ENCODE results near the gene ANKFY1.

DNA sequence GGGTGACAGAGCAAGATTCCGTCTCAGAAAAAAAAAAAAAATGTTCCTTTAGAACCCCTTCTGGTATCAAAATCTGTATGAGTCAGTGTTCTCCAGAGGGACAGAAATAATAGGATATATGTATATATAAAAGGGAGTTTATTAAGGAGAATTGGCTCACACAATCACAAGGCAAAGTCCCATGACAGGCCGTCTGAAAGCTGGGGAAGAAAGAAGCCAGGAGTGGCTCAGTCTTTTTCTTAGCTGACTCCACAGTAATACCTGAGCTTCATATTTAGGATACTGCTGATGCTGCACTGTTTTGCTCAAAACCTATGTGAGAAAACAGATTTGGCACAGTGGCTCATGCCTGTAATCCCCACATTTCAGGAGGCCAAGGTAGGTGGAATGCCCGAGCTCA is 143.4 kb downstream of the ANKFY1 start:
- TF ChIP-seq, protein P1, sequence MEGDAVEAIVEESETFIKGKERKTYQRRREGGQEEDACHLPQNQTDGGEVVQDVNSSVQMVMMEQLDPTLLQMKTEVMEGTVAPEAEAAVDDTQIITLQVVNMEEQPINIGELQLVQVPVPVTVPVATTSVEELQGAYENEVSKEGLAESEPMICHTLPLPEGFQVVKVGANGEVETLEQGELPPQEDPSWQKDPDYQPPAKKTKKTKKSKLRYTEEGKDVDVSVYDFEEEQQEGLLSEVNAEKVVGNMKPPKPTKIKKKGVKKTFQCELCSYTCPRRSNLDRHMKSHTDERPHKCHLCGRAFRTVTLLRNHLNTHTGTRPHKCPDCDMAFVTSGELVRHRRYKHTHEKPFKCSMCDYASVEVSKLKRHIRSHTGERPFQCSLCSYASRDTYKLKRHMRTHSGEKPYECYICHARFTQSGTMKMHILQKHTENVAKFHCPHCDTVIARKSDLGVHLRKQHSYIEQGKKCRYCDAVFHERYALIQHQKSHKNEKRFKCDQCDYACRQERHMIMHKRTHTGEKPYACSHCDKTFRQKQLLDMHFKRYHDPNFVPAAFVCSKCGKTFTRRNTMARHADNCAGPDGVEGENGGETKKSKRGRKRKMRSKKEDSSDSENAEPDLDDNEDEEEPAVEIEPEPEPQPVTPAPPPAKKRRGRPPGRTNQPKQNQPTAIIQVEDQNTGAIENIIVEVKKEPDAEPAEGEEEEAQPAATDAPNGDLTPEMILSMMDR (conservative IDR thresholded peaks at IDR 0.05; ENCODE audit: low read depth, low read length): no peak
- no peak for TF ChIP-seq EZH2 (IDR thresholded peaks at IDR 0.05; ENCODE audit: borderline replicate concordance, low read depth, low read length, poor library complexity, severe bottlenecking)

Data from A673 (cell line).